ENCODE results near the gene PTRHD1.

DNA sequence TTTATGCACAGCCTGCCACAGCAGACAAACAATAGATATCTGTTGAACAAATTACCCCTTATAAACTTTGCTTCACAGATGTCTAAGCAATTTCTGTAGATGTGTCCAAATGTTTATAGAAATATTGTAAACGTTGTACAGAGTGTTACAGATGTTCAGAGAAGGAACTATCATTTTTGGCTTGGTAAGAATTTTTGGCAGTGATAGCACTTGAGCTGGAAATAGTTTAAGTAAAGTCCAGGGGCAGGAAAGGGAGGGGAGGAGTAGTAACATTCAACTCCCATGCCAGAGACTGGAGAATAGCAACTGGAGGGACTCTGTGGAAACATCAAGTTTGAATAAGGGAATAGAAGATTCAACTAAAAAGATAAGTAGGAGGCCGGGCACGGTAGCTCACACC lies 4.4 kb downstream of the PTRHD1 start:
- TF ChIP-seq POLR2A (IDR thresholded peaks at IDR 0.05; ENCODE audit: low read depth, low read length) (no peak), POLR2AphosphoS5 (IDR thresholded peaks at IDR 0.05; ENCODE audit: low read depth, low read length) (no peak), TAF1 (IDR thresholded peaks at IDR 0.05; ENCODE audit: borderline replicate concordance, low read depth, low read length) (no peak)
